ENCODE measurements around the gene LMNB1. TPM values are rescaled to one million over a fixed set of nuclear protein-coding genes. Genes with fewer than 3 reads are reported as not detected.

LMNB1 gene
- total RNA-seq, 1 experiment from 2014 or later = 220 TPM

- POLR2A ChIA-PET = no interaction called here
- H3K36me3 Mint-ChIP-seq = no peaks in the 10 kb centered on the region
- H3K27me3 Mint-ChIP-seq (ENCODE audit: low read depth) = no peaks in the 10 kb centered on the region
- 0 out of 2 replicates have a peak overlapping the region, but pooled peaks have one; percentile 48 for H3K27ac Mint-ChIP-seq
- CTCF ChIA-PET = no interaction called here
- TF ChIP-seq ZNF263 (CRISPR knock-in tag; IDR thresholded peaks at IDR 0.05; ENCODE audit: low read depth) = no peak
- no peak for TF ChIP-seq TCF7 (CRISPR knock-in tag; IDR thresholded peaks at IDR 0.05; ENCODE audit: low read depth)
- no peak for TF ChIP-seq TP53 (CRISPR knock-in tag; IDR thresholded peaks at IDR 0.05)
- TF ChIP-seq ZSCAN18 (CRISPR knock-in tag; IDR thresholded peaks at IDR 0.05) = no peak
- TF ChIP-seq SP1 (CRISPR knock-in tag; conservative IDR thresholded peaks at IDR 0.05) = no peak
- no peak for TF ChIP-seq ATF3 (CRISPR knock-in tag; conservative IDR thresholded peaks at IDR 0.05)
- TF ChIP-seq ZNF425 (CRISPR knock-in tag; conservative IDR thresholded peaks at IDR 0.05) = no peak
- TF ChIP-seq E2F1 (CRISPR knock-in tag; IDR thresholded peaks at IDR 0.05) = no peak
- no peak for TF ChIP-seq MLX (CRISPR knock-in tag; IDR thresholded peaks at IDR 0.05)
- no peak for TF ChIP-seq JUN (CRISPR knock-in tag; IDR thresholded peaks at IDR 0.05)
- no peak for TF ChIP-seq ZNF416 (CRISPR knock-in tag; IDR thresholded peaks at IDR 0.05)
- TF ChIP-seq CDX4 (CRISPR knock-in tag; IDR thresholded peaks at IDR 0.05; ENCODE audit: borderline replicate concordance) = no peak
- TF ChIP-seq IRF1 (CRISPR knock-in tag; IDR thresholded peaks at IDR 0.05) = no peak
- no peak for TF ChIP-seq IRF2 (CRISPR knock-in tag; IDR thresholded peaks at IDR 0.05; ENCODE audit: borderline replicate concordance, low read depth)
- no peak for TF ChIP-seq SMAD3 (CRISPR knock-in tag; IDR thresholded peaks at IDR 0.05; ENCODE audit: borderline replicate concordance)
- TF ChIP-seq MXD4 (CRISPR knock-in tag; IDR thresholded peaks at IDR 0.05; ENCODE audit: borderline replicate concordance) = no peak
- H3K4me1 Mint-ChIP-seq = peaks cover 28% of the 10 kb centered on the region
- no peak for ATAC-seq
- H3K4me3 Mint-ChIP-seq = no peak overlapping the region
- no peaks in the 10 kb centered on the region for H3K9me3 Mint-ChIP-seq
- DNase-seq (ENCODE audit: low spot score) = no peak
These were observed 101.1 kb downstream of the LMNB1 start for GRCh38 chr5:126878085-126878484.

GRCh38 chr5:126878634-126879033 lies 101.7 kb downstream of the LMNB1 start:
- Mint-ChIP-seq H3K4me3 (no peak overlapping the region), H3K9me3 (no peaks in the 10 kb centered on the region), H3K27ac (no peak overlapping the region), H3K27me3 (ENCODE audit: low read depth) (no peaks in the 10 kb centered on the region), H3K36me3 (no peaks in the 10 kb centered on the region), H3K4me1 (peaks cover 23% of the 10 kb centered on the region)
- DNase-seq (ENCODE audit: low spot score) (no peak), ATAC-seq (no peak)
- CTCF ChIA-PET = interaction anchor here (1.0 kb wide), 1 partner anchor 38 kb away, joined by 3 read pairs; no protein-coding TSS in a partner anchor
- POLR2A ChIA-PET = no interaction called here
- no peak for TF ChIP-seq ZNF263 (CRISPR knock-in tag; IDR thresholded peaks at IDR 0.05; ENCODE audit: low read depth)
- TF ChIP-seq FOXK1 (CRISPR knock-in tag; IDR thresholded peaks at IDR 0.05) = no peak
- no peak for TF ChIP-seq ZBTB21 (CRISPR knock-in tag; IDR thresholded peaks at IDR 0.05; ENCODE audit: borderline replicate concordance)
- TF ChIP-seq OVOL2 (CRISPR knock-in tag; IDR thresholded peaks at IDR 0.05; ENCODE audit: borderline replicate concordance) = no peak
- no peak for TF ChIP-seq IRF2 (CRISPR knock-in tag; IDR thresholded peaks at IDR 0.05; ENCODE audit: borderline replicate concordance, low read depth)
- no peak for TF ChIP-seq JAZF1 (CRISPR knock-in tag; IDR thresholded peaks at IDR 0.05)
- TF ChIP-seq FOXP4 (CRISPR knock-in tag; IDR thresholded peaks at IDR 0.05) = no peak
- TF ChIP-seq ARID4B (CRISPR knock-in tag; IDR thresholded peaks at IDR 0.05; ENCODE audit: borderline replicate concordance) = no peak

Data from WTC11 (cell line).